ENCODE data around the gene OR8A1.
A peak's percentile ranks its signal among the peaks of the same experiment; 100 is the strongest.
"Not testable (repeated sequence)": the region's sequence is repeated elsewhere in the genome, so short reads cannot be mapped to it uniquely, and the experiment has no call there.

The OR8A1 gene

GRCh38 chr11:124595302-124595701 is 25.5 kb downstream of the OR8A1 start:
- DNase-seq (ENCODE audit: low spot score): no peak

GRCh38 chr11:124597626-124598025 is 27.8 kb downstream of the OR8A1 start:
- DNase-seq (ENCODE audit: low spot score): no peak

GRCh38 chr11:124600621-124601320 is 31.0 kb downstream of the OR8A1 start:
- no peak for DNase-seq (ENCODE audit: low spot score)

- DNase-seq (ENCODE audit: low spot score): no peak
Measured at GRCh38 chr11:124602193-124602592, 32.4 kb downstream of the OR8A1 start.

GRCh38 chr11:124602723-124603122 is 32.9 kb downstream of the OR8A1 start:
- not testable (repeated sequence) for DNase-seq (ENCODE audit: low spot score)

GRCh38 chr11:124605719-124606118 is 35.9 kb downstream of the OR8A1 start:
- no peak for DNase-seq (ENCODE audit: low spot score)

GRCh38 chr11:124608147-124608546 is 38.4 kb downstream of the OR8A1 start:
- DNase-seq (ENCODE audit: low spot score): no peak

GRCh38 chr11:124610295-124610694 is 40.5 kb downstream of the OR8A1 start:
- DNase-seq (ENCODE audit: low spot score): no peak

- no peak for DNase-seq (ENCODE audit: low spot score)
Measured at GRCh38 chr11:124611064-124611463, 41.3 kb downstream of the OR8A1 start, which contains the start of gene PANX3. Gene PANX3 (plus strand): TSS chr11:124611428. CDS start chr11:124611557, 129 bp downstream.

- peak; percentile 23 for DNase-seq (ENCODE audit: low spot score)
Measured at GRCh38 chr11:124612045-124612444, 42.2 kb downstream of the OR8A1 start.

GRCh38 chr11:124612567-124613246 is 42.9 kb downstream of the OR8A1 start:
- DNase-seq (ENCODE audit: low spot score): no peak

GRCh38 chr11:124618863-124619262 is 49.1 kb downstream of the OR8A1 start:
- no peak for DNase-seq (ENCODE audit: low spot score)

Data from activated CD4-positive, alpha-beta T cell treated with anti-CD3 and anti-CD28 coated beads, Interleukin-2, Interleukin-4, amounts not matched to agents 100 ng/mL and 50 ng/mL, durations not matched to agents 16 hours and 8 hours (primary cell).